ENCODE measurements around the gene VSTM2L.

Gene VSTM2L

GRCh38 chr20:37901240-37901639 is 1.7 kb upstream of the VSTM2L start:
- DNase-seq (ENCODE audit: low read depth) = no peak
- no peak overlapping the region for H3K4me3 ChIP-seq (ENCODE audit: control insufficient read depth, low read depth, low read length)
- no peak for TF ChIP-seq CTCF (conservative IDR thresholded peaks at IDR 0.05; ENCODE audit: control insufficient read depth, insufficient read depth, low read depth, low read length)

- peak overlapping the region; percentile 45 for H3K4me3 ChIP-seq (ENCODE audit: control insufficient read depth, low read depth, low read length)
- TF ChIP-seq CTCF (conservative IDR thresholded peaks at IDR 0.05; ENCODE audit: control insufficient read depth, insufficient read depth, low read depth, low read length) = peak; percentile 67
- peak; percentile 84 for DNase-seq (ENCODE audit: low read depth)
These were observed 1.0 kb upstream of the VSTM2L start for GRCh38 chr20:37901654-37902503.

- peak overlapping the region; percentile 19 for H3K4me3 ChIP-seq (ENCODE audit: control insufficient read depth, low read depth, low read length)
- TF ChIP-seq CTCF (conservative IDR thresholded peaks at IDR 0.05; ENCODE audit: control insufficient read depth, insufficient read depth, low read depth, low read length) = no peak
- no peak for DNase-seq (ENCODE audit: low read depth)
These were observed 535 bp downstream of the VSTM2L start for GRCh38 chr20:37903317-37904007.

- no peak for TF ChIP-seq CTCF (conservative IDR thresholded peaks at IDR 0.05; ENCODE audit: control insufficient read depth, insufficient read depth, low read depth, low read length)
- DNase-seq (ENCODE audit: low read depth) = no peak
- H3K4me3 ChIP-seq (ENCODE audit: control insufficient read depth, low read depth, low read length) = no peak overlapping the region
These were observed 1.2 kb downstream of the VSTM2L start for GRCh38 chr20:37904008-37904642.

- no peak for TF ChIP-seq CTCF (conservative IDR thresholded peaks at IDR 0.05; ENCODE audit: control insufficient read depth, insufficient read depth, low read depth, low read length)
- H3K4me3 ChIP-seq (ENCODE audit: control insufficient read depth, low read depth, low read length) = no peak overlapping the region
- no peak for DNase-seq (ENCODE audit: low read depth)
These were observed 2.0 kb downstream of the VSTM2L start for GRCh38 chr20:37904845-37905373.

Data from fibroblast of mammary gland (primary cell).